ENCODE data around the gene MYMK.

GRCh38 chr9:133478851-133479711 lies 45.7 kb downstream of the MYMK start, which contains the start of gene SLC2A6:
- TF ChIP-seq CTCF (conservative IDR thresholded peaks at IDR 0.05; ENCODE audit: low read depth, low read length) (no peak), RAD21 (IDR thresholded peaks at IDR 0.05; ENCODE audit: low read length) (no peak), BHLHE40 (IDR thresholded peaks at IDR 0.05; ENCODE audit: low read depth, low read length) (no peak), POLR2A (IDR thresholded peaks at IDR 0.05; ENCODE audit: low read depth, low read length) (no peak), RCOR1 (IDR thresholded peaks at IDR 0.05; ENCODE audit: insufficient replicate concordance, low read length) (no peak), MAZ (IDR thresholded peaks at IDR 0.05; ENCODE audit: borderline replicate concordance, low read depth, low read length) (no peak), MXI1 (IDR thresholded peaks at IDR 0.05; ENCODE audit: borderline replicate concordance, low read depth, low read length) (peak; percentile 36; the same call in 1 of the 2 replicates), SMC3 (IDR thresholded peaks at IDR 0.05; ENCODE audit: low read depth, low read length) (no peak)
